HG03280 (cell line): Measurements from ENCODE around the gene RTF1.
"Not testable (repeated sequence)": the region's sequence is repeated elsewhere in the genome, so short reads cannot be mapped to it uniquely, and the experiment has no call there.

ENCODE experiments used
- ATAC-seq: cut with Tn5 transposase; IDR thresholded peaks from one replicate; pipeline ENCODE4 v1.9.1; 2021; ENCODE audit warnings: mild to moderate bottlenecking, moderate library complexity; ENCODE audit not compliant: unreplicated experiment

Gene RTF1

GRCh38 chr15:41435037-41435786, 18.3 kb downstream of the RTF1 start:
- no peak for ATAC-seq

- ATAC-seq = no peak
These were observed 20.6 kb downstream of the RTF1 start for GRCh38 chr15:41437448-41437847.

GRCh38 chr15:41438206-41438605, 21.3 kb downstream of the RTF1 start:
- ATAC-seq = no peak

- ATAC-seq = not testable (repeated sequence)
These were observed 21.9 kb downstream of the RTF1 start for GRCh38 chr15:41438745-41439144.

- no peak for ATAC-seq
These were observed 26.4 kb downstream of the RTF1 start for GRCh38 chr15:41443275-41443674.

- ATAC-seq = no peak
These were observed 28.5 kb downstream of the RTF1 start for GRCh38 chr15:41445399-41445798.

GRCh38 chr15:41462084-41462795, 45.3 kb downstream of the RTF1 start:
- no peak for ATAC-seq

GRCh38 chr15:41464889-41465580, 48.1 kb downstream of the RTF1 start:
- no peak for ATAC-seq

- ATAC-seq = no peak
These were observed 49.0 kb downstream of the RTF1 start for GRCh38 chr15:41465822-41466421.

- no peak for ATAC-seq
These were observed 49.8 kb downstream of the RTF1 start for GRCh38 chr15:41466711-41467110.

- not testable (repeated sequence) for ATAC-seq
These were observed 52.7 kb downstream of the RTF1 start for GRCh38 chr15:41469644-41470043.

- no peak for ATAC-seq
These were observed 56.5 kb downstream of the RTF1 start for GRCh38 chr15:41473418-41473817.

GRCh38 chr15:41474436-41474835, 57.5 kb downstream of the RTF1 start:
- ATAC-seq = no peak

GRCh38 chr15:41474941-41475340, 58.0 kb downstream of the RTF1 start:
- ATAC-seq = no peak

- no peak for ATAC-seq
These were observed 59.6 kb downstream of the RTF1 start for GRCh38 chr15:41476416-41477048.

- ATAC-seq = no peak
These were observed 63.7 kb downstream of the RTF1 start for GRCh38 chr15:41480396-41481140.

GRCh38 chr15:41482110-41482877, 65.4 kb downstream of the RTF1 start:
- ATAC-seq = no peak

- peak; percentile 84 for ATAC-seq
These were observed 66.2 kb downstream of the RTF1 start for GRCh38 chr15:41483115-41483514.

GRCh38 chr15:41483519-41483918, 66.6 kb downstream of the RTF1 start:
- ATAC-seq = no peak
